ENCODE measurements around the gene FMNL2. TPM values are rescaled to one million over a fixed set of nuclear protein-coding genes. Genes with fewer than 3 reads are reported as not detected.

FMNL2 gene
- total and polyA plus RNA-seq, 4 donors, result 1.5 to 9.3 (median 5.1) TPM

- no peak for DNase-seq (ENCODE audit: low spot score)
- Histone ChIP-seq H3K27me3 (ENCODE audit: control insufficient read depth in 4 of 4, insufficient read depth in 4 of 4, low read length in 3 of 4) (no peaks in the 10 kb centered on the region), H3K4me3 (ENCODE audit: low read depth in 1 of 3, low read length in 3 of 3) (no peak overlapping the region), H3K4me1 (ENCODE audit: control insufficient read depth in 4 of 4, insufficient read depth in 4 of 4, low read length in 3 of 4) (no peaks in the 10 kb centered on the region), H3K9ac (ENCODE audit: low read depth in 1 of 2, low read length in 2 of 2) (no peak overlapping the region), H3K9me3 (ENCODE audit: control insufficient read depth in 4 of 4, low read length in 3 of 4) (no peaks in the 10 kb centered on the region), H3K36me3 (ENCODE audit: control insufficient read depth in 4 of 4, insufficient read depth in 3 of 4, low read depth in 1 of 4, low read length in 3 of 4) (no peaks in the 10 kb centered on the region), H3K27ac (ENCODE audit: low read depth in 1 of 2, low read length in 2 of 2) (no peak overlapping the region)
- 84% methylated on average over 2 of the region's 2 CpGs for WGBS
- no peak for TF ChIP-seq CTCF (IDR thresholded peaks at IDR 0.05; ENCODE audit: low read depth, low read length, missing input control)
- TF ChIP-seq EGR1 (IDR thresholded peaks at IDR 0.05; ENCODE audit: low read depth in 2 of 2), result no peak
- no peak for TF ChIP-seq RXRA (IDR thresholded peaks at IDR 0.05)
- TF ChIP-seq FOXA1 (IDR thresholded peaks at IDR 0.05), result no peak
- no peak for TF ChIP-seq JUND (IDR thresholded peaks at IDR 0.05)
- no peak for TF ChIP-seq HNF4A (conservative IDR thresholded peaks at IDR 0.05)
- TF ChIP-seq FOXA2 (IDR thresholded peaks at IDR 0.05), result no peak
These were observed 85.0 kb downstream of the FMNL2 start for GRCh38 chr2:152419944-152420343.

DNA sequence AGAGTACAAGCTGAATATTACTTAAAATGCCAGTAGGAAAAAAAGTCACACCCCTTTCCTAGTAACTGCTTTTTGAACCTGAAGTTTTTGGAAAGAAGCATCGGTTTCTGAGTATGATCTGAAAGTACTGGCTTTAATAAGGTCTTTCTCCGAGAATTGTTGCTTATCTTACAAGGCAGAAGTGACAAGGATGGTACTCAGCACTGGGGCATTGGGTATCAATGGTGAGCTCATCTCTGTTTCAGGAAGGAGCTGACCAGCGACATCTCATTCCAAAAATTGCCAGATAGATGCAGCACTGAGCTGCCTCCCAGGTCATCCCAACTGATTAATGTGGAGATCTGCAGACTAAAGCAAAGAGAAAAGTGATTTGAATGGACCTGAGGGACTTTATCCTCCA lies 85.4 kb downstream of the FMNL2 start:
- no peak for TF ChIP-seq SP1 (IDR thresholded peaks at IDR 0.05)
- peak overlapping the region in 1 of 2 donors; percentile 21 for H3K27ac ChIP-seq (ENCODE audit: low read depth in 1 of 2, low read length in 2 of 2)
- H3K9ac ChIP-seq (ENCODE audit: low read depth in 1 of 2, low read length in 2 of 2), result no peak overlapping the region
- no peak overlapping the region for H3K4me3 ChIP-seq (ENCODE audit: low read depth in 1 of 3, low read length in 3 of 3)
- H3K27me3 ChIP-seq (ENCODE audit: control insufficient read depth in 4 of 4, insufficient read depth in 4 of 4, low read length in 3 of 4), result no peaks in the 10 kb centered on the region
- no peaks in the 10 kb centered on the region for H3K36me3 ChIP-seq (ENCODE audit: control insufficient read depth in 4 of 4, insufficient read depth in 3 of 4, low read depth in 1 of 4, low read length in 3 of 4)
- DNase-seq (ENCODE audit: low spot score), result no peak
- no peaks in the 10 kb centered on the region for H3K9me3 ChIP-seq (ENCODE audit: control insufficient read depth in 4 of 4, low read length in 3 of 4)
- H3K4me1 ChIP-seq (ENCODE audit: control insufficient read depth in 4 of 4, insufficient read depth in 4 of 4, low read length in 3 of 4), result no peaks in the 10 kb centered on the region
- WGBS, result 81% methylated on average over 3 of the region's 3 CpGs

DNA sequence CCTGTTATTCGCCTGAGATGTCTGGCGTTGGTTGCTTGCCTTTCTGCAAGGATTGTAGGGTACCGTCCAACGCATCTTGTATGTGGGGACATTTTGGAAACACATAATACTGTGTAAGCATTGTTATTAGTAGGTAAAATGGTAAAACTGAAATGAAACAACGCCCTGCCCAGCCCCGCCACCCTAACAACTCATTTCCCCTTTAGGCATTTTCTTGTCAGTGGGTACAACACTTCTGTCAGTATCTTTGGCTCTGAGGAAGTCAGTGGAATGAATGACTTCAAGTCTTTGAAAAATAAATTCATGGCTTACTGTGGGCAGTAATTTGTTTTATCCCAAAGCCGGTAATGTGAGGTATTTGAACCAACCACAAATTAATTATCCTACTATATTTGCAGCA lies 86.0 kb downstream of the FMNL2 start:
- Histone ChIP-seq H3K4me1 (ENCODE audit: control insufficient read depth in 4 of 4, insufficient read depth in 4 of 4, low read length in 3 of 4) (no peaks in the 10 kb centered on the region), H3K9ac (ENCODE audit: low read depth in 1 of 2, low read length in 2 of 2) (no peak overlapping the region), H3K36me3 (ENCODE audit: control insufficient read depth in 4 of 4, insufficient read depth in 3 of 4, low read depth in 1 of 4, low read length in 3 of 4) (no peaks in the 10 kb centered on the region), H3K4me3 (ENCODE audit: low read depth in 1 of 3, low read length in 3 of 3) (no peak overlapping the region), H3K27ac (ENCODE audit: low read depth in 1 of 2, low read length in 2 of 2) (peak overlapping the region; percentile 38 to 58), H3K27me3 (ENCODE audit: control insufficient read depth in 4 of 4, insufficient read depth in 4 of 4, low read length in 3 of 4) (no peaks in the 10 kb centered on the region), H3K9me3 (ENCODE audit: control insufficient read depth in 4 of 4, low read length in 3 of 4) (no peaks in the 10 kb centered on the region)
- WGBS, result 88% methylated on average over 7 of the region's 7 CpGs
- TF ChIP-seq, protein P1, sequence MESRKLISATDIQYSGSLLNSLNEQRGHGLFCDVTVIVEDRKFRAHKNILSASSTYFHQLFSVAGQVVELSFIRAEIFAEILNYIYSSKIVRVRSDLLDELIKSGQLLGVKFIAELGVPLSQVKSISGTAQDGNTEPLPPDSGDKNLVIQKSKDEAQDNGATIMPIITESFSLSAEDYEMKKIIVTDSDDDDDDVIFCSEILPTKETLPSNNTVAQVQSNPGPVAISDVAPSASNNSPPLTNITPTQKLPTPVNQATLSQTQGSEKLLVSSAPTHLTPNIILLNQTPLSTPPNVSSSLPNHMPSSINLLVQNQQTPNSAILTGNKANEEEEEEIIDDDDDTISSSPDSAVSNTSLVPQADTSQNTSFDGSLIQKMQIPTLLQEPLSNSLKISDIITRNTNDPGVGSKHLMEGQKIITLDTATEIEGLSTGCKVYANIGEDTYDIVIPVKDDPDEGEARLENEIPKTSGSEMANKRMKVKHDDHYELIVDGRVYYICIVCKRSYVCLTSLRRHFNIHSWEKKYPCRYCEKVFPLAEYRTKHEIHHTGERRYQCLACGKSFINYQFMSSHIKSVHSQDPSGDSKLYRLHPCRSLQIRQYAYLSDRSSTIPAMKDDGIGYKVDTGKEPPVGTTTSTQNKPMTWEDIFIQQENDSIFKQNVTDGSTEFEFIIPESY (IDR thresholded peaks at IDR 0.05), result no peak
- TF ChIP-seq JUND (IDR thresholded peaks at IDR 0.05) (no peak), RXRA (IDR thresholded peaks at IDR 0.05) (no peak), YY1 (IDR thresholded peaks at IDR 0.05) (no peak), SP1 (IDR thresholded peaks at IDR 0.05) (no peak), EGR1 (IDR thresholded peaks at IDR 0.05; ENCODE audit: low read depth in 2 of 2) (no peak), NR2F2 (IDR thresholded peaks at IDR 0.05) (no peak), HNF4A (conservative IDR thresholded peaks at IDR 0.05) (no peak), GABPA (IDR thresholded peaks at IDR 0.05 in 1 of 2, conservative IDR thresholded peaks at IDR 0.05 in 1 of 2) (no peak), TAF1 (conservative IDR thresholded peaks at IDR 0.05) (no peak), HNF4G (IDR thresholded peaks at IDR 0.05) (no peak), RAD21 (IDR thresholded peaks at IDR 0.05) (no peak), FOXA2 (IDR thresholded peaks at IDR 0.05) (no peak), FOXA1 (IDR thresholded peaks at IDR 0.05) (no peak), CTCF (IDR thresholded peaks at IDR 0.05; ENCODE audit: low read depth, low read length, missing input control) (no peak), ATF3 (IDR thresholded peaks at IDR 0.05) (no peak)
- TF ChIP-seq, protein P2, sequence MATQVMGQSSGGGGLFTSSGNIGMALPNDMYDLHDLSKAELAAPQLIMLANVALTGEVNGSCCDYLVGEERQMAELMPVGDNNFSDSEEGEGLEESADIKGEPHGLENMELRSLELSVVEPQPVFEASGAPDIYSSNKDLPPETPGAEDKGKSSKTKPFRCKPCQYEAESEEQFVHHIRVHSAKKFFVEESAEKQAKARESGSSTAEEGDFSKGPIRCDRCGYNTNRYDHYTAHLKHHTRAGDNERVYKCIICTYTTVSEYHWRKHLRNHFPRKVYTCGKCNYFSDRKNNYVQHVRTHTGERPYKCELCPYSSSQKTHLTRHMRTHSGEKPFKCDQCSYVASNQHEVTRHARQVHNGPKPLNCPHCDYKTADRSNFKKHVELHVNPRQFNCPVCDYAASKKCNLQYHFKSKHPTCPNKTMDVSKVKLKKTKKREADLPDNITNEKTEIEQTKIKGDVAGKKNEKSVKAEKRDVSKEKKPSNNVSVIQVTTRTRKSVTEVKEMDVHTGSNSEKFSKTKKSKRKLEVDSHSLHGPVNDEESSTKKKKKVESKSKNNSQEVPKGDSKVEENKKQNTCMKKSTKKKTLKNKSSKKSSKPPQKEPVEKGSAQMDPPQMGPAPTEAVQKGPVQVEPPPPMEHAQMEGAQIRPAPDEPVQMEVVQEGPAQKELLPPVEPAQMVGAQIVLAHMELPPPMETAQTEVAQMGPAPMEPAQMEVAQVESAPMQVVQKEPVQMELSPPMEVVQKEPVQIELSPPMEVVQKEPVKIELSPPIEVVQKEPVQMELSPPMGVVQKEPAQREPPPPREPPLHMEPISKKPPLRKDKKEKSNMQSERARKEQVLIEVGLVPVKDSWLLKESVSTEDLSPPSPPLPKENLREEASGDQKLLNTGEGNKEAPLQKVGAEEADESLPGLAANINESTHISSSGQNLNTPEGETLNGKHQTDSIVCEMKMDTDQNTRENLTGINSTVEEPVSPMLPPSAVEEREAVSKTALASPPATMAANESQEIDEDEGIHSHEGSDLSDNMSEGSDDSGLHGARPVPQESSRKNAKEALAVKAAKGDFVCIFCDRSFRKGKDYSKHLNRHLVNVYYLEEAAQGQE (IDR thresholded peaks at IDR 0.05), result no peak
- TF ChIP-seq, protein P3, sequence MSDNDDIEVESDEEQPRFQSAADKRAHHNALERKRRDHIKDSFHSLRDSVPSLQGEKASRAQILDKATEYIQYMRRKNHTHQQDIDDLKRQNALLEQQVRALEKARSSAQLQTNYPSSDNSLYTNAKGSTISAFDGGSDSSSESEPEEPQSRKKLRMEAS (IDR thresholded peaks at IDR 0.05), result no peak
- DNase-seq (ENCODE audit: low spot score), result no peak
